ENCODE measurements around the gene MCOLN1. TPM values are rescaled to one million over a fixed set of nuclear protein-coding genes. Genes with fewer than 3 reads are reported as not detected.
A peak's percentile ranks its signal among the peaks of the same experiment; 100 is the strongest.

MCOLN1 gene
- total and polyA plus RNA-seq, 9 donors: 3.9 to 16.7 (median 14.2) TPM

DNA sequence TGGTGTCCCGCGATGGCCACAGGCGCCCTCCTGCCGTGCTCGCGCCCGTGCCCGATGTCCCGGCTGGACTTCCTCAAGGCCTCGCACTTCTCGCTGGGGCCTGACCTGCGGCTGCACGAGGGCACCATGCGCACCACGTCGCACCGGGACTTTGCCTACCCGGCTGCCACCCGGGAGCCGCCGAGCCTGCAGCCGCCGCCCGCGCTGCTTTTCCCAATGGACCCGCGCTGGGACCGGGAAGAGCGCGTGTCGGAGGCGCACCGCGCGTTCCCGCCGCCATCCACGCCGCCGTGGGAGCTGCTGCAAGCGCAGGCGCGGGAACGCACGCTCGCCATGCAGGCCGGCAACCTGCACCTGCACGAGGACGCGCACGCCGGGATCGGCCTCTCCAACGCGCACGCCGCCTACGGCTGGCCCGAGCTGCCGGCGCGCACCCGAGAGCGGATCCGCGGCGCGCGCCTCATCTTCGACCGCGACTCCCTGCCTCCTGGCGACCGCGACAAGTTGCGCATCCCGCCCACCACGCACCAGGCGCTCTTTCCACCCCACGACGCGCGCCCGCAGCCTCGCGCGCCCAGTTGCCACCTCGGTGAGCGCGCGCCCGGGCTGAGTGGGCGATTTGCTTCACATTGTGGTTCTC, 21.5 kb upstream of the MCOLN1 start:
- H3K4me3 ChIP-seq (ENCODE audit: low read length): peak overlapping the region; percentile 31
- no peaks in the 10 kb centered on the region for H3K36me3 ChIP-seq (ENCODE audit: control insufficient read depth, insufficient read depth, low read length)
- H3K27me3 ChIP-seq (ENCODE audit: control insufficient read depth, insufficient read depth, low read length): peaks cover 21% of the 10 kb centered on the region
- DNase-seq: peak; percentile 73
- H3K27ac ChIP-seq (ENCODE audit: low read length): no peak overlapping the region
- WGBS (ENCODE audit: insufficient coverage): under 1% methylated on average over 93 of the region's 93 CpGs
- peaks cover 15% of the 10 kb centered on the region for H3K4me1 ChIP-seq (ENCODE audit: control insufficient read depth, insufficient read depth, low read length)
- H3K9me3 ChIP-seq (replicated peaks; ENCODE audit: control insufficient read depth, low read depth, low read length): no peaks in the 10 kb centered on the region

DNA sequence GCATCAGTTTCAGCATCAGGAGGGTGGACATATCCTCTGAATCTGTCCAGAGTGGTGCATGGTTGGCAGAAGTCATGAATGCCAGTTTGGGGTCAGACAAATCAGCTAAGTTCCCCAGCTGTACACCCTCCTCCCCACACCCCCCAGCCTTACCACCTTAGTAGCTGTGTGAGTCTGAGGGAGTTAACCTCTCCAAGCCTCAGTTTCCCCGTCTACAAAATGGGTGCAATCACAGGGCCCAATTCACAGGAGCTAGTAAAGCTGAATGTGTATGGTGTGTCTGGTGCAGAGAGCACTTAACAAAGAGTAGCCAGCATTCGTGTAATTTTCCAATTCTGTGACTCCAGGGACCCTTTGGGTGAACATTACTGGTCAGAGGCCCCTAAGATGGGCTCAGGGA, 19.9 kb upstream of the MCOLN1 start:
- Histone ChIP-seq H3K4me3 (ENCODE audit: low read length) (no peak overlapping the region), H3K9me3 (replicated peaks; ENCODE audit: control insufficient read depth, low read depth, low read length) (no peaks in the 10 kb centered on the region), H3K4me1 (ENCODE audit: control insufficient read depth, insufficient read depth, low read length) (peaks cover 15% of the 10 kb centered on the region), H3K27ac (ENCODE audit: low read length) (no peak overlapping the region), H3K36me3 (ENCODE audit: control insufficient read depth, insufficient read depth, low read length) (no peaks in the 10 kb centered on the region), H3K27me3 (ENCODE audit: control insufficient read depth, insufficient read depth, low read length) (peaks cover 21% of the 10 kb centered on the region)
- WGBS (ENCODE audit: insufficient coverage): no CpG with 5 or more reads among the region's 2 CpGs
- DNase-seq: no peak

DNA sequence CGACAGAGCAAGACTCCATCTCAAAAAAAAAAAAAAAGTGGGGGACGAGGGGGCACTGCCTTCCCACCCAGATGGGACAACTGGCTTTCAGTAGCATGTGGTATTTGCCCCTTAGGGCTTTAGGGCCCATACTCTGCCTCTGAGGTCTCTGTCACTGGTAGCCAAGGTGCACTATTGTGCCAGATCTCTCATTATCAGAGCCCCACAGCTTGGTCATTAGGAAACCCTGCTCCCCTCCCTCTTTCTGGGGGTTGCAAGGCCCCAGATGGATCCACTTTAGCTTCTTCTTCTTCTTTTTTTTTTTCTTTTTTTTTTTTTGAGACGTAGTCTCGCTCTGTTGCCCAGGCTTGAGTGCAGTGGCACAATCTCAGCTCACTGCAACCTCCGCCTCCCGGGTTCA, 17.7 kb upstream of the MCOLN1 start:
- DNase-seq: no peak
- Histone ChIP-seq H3K27ac (ENCODE audit: low read length) (no peak overlapping the region), H3K27me3 (ENCODE audit: control insufficient read depth, insufficient read depth, low read length) (peaks cover 21% of the 10 kb centered on the region), H3K4me1 (ENCODE audit: control insufficient read depth, insufficient read depth, low read length) (peaks cover 15% of the 10 kb centered on the region), H3K4me3 (ENCODE audit: low read length) (no peak overlapping the region), H3K36me3 (ENCODE audit: control insufficient read depth, insufficient read depth, low read length) (no peaks in the 10 kb centered on the region), H3K9me3 (replicated peaks; ENCODE audit: control insufficient read depth, low read depth, low read length) (no peaks in the 10 kb centered on the region)
- WGBS (ENCODE audit: insufficient coverage): 80% methylated on average over 2 of the region's 6 CpGs

DNA sequence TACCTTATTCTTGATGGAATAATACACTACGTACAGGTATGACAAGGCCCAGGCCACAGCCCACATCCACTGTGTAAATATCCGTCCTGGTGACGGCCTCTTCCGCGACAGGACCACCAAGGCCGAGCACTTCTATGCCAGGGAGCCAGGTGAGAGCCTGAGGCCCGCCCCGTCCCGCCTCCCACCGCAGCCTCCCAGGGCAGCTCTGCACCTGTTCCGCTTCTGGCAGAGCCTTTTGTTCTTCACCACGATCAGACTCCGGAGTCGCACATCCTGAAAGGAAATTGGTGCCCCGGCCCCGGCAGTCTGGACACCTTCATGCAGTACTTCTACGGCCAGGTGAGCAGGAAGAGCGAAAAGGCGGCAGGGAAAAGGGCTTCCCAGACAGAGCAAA, 17.1 kb upstream of the MCOLN1 start:
- Histone ChIP-seq H3K27ac (ENCODE audit: low read length) (no peak overlapping the region), H3K4me1 (ENCODE audit: control insufficient read depth, insufficient read depth, low read length) (peaks cover 15% of the 10 kb centered on the region), H3K36me3 (ENCODE audit: control insufficient read depth, insufficient read depth, low read length) (no peaks in the 10 kb centered on the region), H3K9me3 (replicated peaks; ENCODE audit: control insufficient read depth, low read depth, low read length) (no peaks in the 10 kb centered on the region), H3K4me3 (ENCODE audit: low read length) (no peak overlapping the region), H3K27me3 (ENCODE audit: control insufficient read depth, insufficient read depth, low read length) (peaks cover 19% of the 10 kb centered on the region)
- no peak for DNase-seq
- WGBS (ENCODE audit: insufficient coverage): 47% methylated on average over 16 of the region's 19 CpGs

DNA sequence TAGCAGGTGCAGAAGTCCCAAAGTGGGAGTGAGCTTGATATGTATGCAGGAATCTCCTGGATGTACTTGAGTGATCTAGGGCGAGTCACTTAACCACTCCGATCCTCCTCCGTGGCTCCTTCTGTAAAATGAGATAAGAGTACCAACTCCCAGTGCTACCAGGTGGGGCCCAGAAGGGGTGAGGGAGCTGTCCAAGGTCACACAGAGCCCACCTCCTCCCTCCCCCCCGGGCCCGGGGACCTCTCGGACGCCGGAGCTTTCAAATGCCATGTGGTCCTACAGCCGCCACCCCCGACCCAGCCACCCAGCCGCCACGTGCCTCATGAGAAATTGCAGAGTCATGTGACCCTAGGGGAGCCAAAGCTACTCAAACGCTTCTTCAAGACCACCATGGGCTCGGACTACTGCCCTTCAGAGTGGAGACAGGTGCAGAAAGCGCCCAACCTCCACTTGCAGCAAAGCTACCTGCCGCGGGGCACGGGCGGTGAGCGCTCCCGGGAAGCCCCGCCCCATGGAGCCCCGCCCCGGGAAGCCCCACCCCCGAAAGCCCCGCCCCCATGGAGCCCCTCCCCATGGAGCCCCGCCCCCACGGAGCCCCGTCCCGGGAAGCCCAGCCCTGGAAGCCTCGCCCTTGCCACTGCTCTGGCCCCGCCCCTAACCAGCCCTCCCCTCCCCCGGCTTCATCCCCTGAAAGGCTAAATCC, 16.6 kb upstream of the MCOLN1 start:
- no peaks in the 10 kb centered on the region for H3K9me3 ChIP-seq (replicated peaks; ENCODE audit: control insufficient read depth, low read depth, low read length)
- peaks cover 12% of the 10 kb centered on the region for H3K4me1 ChIP-seq (ENCODE audit: control insufficient read depth, insufficient read depth, low read length)
- WGBS (ENCODE audit: insufficient coverage): 5% methylated on average over 10 of the region's 33 CpGs
- H3K27me3 ChIP-seq (ENCODE audit: control insufficient read depth, insufficient read depth, low read length): peaks cover 15% of the 10 kb centered on the region
- no peaks in the 10 kb centered on the region for H3K36me3 ChIP-seq (ENCODE audit: control insufficient read depth, insufficient read depth, low read length)
- H3K27ac ChIP-seq (ENCODE audit: low read length): no peak overlapping the region
- H3K4me3 ChIP-seq (ENCODE audit: low read length): no peak overlapping the region
- DNase-seq: no peak

DNA sequence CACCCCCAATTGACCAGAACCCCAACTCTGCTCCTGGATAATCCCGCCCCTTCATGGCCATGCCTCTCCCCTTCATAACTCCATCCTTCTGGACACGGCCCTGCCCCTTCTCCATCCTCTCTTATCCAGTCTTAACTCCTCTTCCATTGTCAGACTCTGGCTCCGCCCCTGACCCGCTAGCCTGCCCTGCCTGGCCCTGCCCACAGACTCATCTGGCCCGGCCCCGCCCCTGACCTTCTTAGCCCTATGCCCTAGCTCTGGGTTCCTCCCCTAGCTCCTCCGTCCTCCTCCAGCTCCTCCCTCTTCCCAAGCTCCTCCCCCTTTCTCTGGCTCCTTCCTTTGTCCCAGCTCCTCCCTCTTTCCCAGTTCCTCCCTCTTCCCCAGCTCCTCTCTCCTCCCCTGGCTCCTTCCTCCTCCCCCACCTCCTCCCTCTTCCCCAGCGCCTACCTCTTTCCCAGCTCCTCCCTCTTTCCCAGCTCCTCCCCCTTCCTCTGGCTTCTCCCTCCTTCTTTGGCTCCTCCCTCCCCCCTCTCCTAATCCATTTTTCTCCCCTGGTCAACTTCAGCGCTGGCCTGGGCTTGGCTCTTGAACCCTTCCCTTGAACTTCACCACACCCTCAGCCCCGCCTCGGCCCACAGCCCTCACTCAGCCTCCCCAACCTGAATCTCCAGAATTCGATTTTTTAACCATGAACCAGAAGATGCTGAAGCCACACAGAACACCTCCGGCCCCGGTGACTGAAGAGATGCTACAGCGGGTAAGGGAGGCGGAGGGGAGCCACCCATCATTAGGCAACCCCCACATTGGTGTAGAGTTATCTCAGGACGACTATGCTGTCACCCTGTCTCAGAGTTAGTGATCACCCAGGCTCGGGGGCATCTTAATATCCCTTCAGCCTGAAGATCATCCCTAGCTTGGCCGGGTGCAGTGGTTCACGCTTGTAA, 15.8 kb upstream of the MCOLN1 start:
- Histone ChIP-seq H3K4me3 (ENCODE audit: low read length) (no peak overlapping the region), H3K27me3 (ENCODE audit: control insufficient read depth, insufficient read depth, low read length) (peaks cover 9% of the 10 kb centered on the region), H3K9me3 (replicated peaks; ENCODE audit: control insufficient read depth, low read depth, low read length) (no peaks in the 10 kb centered on the region), H3K4me1 (ENCODE audit: control insufficient read depth, insufficient read depth, low read length) (peaks cover 7% of the 10 kb centered on the region), H3K36me3 (ENCODE audit: control insufficient read depth, insufficient read depth, low read length) (no peaks in the 10 kb centered on the region), H3K27ac (ENCODE audit: low read length) (no peak overlapping the region)
- DNase-seq: peak; percentile 58
- WGBS (ENCODE audit: insufficient coverage): 46% methylated on average over 19 of the region's 20 CpGs

DNA sequence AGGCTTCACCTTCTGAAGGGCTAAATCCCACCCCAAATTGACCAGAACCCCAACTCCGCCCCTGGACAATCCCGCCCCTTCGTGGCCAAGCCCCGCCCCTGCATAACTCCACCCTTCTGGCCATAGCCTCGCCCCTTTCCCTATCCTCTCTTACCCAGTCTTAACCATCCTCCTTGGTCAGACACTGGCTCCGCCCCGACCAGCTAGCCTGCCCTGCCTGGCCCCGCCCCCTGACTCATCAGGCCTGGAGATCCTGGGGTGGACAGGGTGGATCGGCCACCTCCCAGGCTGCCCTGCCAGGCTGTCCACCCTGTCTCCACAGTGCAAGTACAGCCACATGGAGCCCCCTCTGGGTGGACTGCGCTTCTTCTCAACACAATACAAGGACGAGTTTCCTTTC, 14.5 kb upstream of the MCOLN1 start:
- H3K36me3 ChIP-seq (ENCODE audit: control insufficient read depth, insufficient read depth, low read length): no peaks in the 10 kb centered on the region
- no peak for DNase-seq

DNA sequence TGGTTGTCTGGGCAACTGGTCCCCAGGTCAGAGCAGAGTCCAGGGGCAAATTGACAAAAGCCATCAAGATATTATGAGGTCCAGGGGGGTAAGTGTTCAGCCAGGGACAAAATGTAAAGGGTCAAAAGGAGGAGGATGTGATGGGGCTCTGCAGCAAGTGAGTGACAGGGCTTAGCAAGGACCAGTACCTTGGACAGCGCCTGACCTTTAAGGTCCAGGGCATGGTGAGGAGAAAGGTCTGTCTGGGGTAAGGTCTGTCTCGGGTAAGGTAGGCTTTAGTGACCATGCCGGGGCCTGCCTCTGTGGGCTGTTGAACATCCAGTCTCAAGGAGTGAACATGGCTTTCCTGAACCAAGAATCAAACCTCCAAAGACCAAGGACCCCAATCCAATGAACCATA, 12.8 kb upstream of the MCOLN1 start:
- Histone ChIP-seq H3K4me3 (ENCODE audit: low read length) (no peak overlapping the region), H3K27ac (ENCODE audit: low read length) (no peak overlapping the region), H3K36me3 (ENCODE audit: control insufficient read depth, insufficient read depth, low read length) (no peaks in the 10 kb centered on the region), H3K27me3 (ENCODE audit: control insufficient read depth, insufficient read depth, low read length) (peaks cover 9% of the 10 kb centered on the region), H3K4me1 (ENCODE audit: control insufficient read depth, insufficient read depth, low read length) (peaks cover 7% of the 10 kb centered on the region), H3K9me3 (replicated peaks; ENCODE audit: control insufficient read depth, low read depth, low read length) (no peaks in the 10 kb centered on the region)
- no peak for DNase-seq
- 32% methylated on average over 3 of the region's 3 CpGs for WGBS (ENCODE audit: insufficient coverage)

More for the DNA sequence above, 14.5 kb upstream of the MCOLN1 start:
- 38% methylated on average over 10 of the region's 11 CpGs for WGBS (ENCODE audit: insufficient coverage)
- Histone ChIP-seq H3K4me1 (ENCODE audit: control insufficient read depth, insufficient read depth, low read length) (peaks cover 7% of the 10 kb centered on the region), H3K9me3 (replicated peaks; ENCODE audit: control insufficient read depth, low read depth, low read length) (no peaks in the 10 kb centered on the region), H3K27ac (ENCODE audit: low read length) (no peak overlapping the region), H3K4me3 (ENCODE audit: low read length) (no peak overlapping the region), H3K27me3 (ENCODE audit: control insufficient read depth, insufficient read depth, low read length) (peaks cover 9% of the 10 kb centered on the region)

DNA sequence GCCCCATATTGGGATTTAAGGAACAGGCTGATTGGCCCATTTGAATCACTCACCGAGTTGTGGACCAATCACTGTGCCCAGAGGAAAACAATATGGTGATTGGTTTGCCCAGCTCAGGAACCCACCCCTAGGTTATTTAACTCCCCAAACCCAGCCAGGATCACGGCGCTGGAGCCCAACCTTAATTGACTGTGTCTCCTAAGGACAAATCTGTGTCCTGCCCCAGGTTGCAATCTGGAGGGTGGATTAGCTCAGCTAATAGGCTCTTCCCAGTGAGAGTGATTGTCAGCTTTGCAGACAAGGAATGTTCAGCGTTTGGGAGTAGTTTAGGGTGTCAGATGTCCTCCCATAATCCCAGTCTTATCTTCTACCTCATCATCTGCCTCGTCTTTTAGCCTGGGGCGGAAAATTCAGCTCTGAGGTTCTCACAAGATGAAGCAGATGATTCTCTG, 10.0 kb upstream of the MCOLN1 start:
- no peaks in the 10 kb centered on the region for H3K27me3 ChIP-seq (ENCODE audit: control insufficient read depth, insufficient read depth, low read length)
- no peaks in the 10 kb centered on the region for H3K9me3 ChIP-seq (replicated peaks; ENCODE audit: control insufficient read depth, low read depth, low read length)
- H3K27ac ChIP-seq (ENCODE audit: low read length): no peak overlapping the region
- no peak for DNase-seq
- H3K36me3 ChIP-seq (ENCODE audit: control insufficient read depth, insufficient read depth, low read length): no peaks in the 10 kb centered on the region
- no peak overlapping the region for H3K4me3 ChIP-seq (ENCODE audit: low read length)
- 43% methylated on average over 5 of the region's 6 CpGs for WGBS (ENCODE audit: insufficient coverage)
- H3K4me1 ChIP-seq (ENCODE audit: control insufficient read depth, insufficient read depth, low read length): peaks cover 18% of the 10 kb centered on the region

All from muscle of leg (tissue), 11 donors.